Activated CD4-positive, alpha-beta T cell treated with anti-CD3 and anti-CD28 coated beads, Interleukin-2, amount 50 U/mL, for 4 hours (primary cell): Measurements from ENCODE around the gene CRACR2A.
A peak's percentile ranks its signal among the peaks of the same experiment; 100 is the strongest.

Experiments
- DNase-seq, 2 experiments: peaks; one replicate each; pipeline ENCODE4 v3.0.0-alpha.2; 2020

Gene CRACR2A

GRCh38 chr12:3680919-3681594, 71.9 kb downstream of the CRACR2A start:
- DNase-seq = no peak

GRCh38 chr12:3679831-3680230, 73.1 kb downstream of the CRACR2A start:
- DNase-seq = no peak

- no peak for DNase-seq
These were observed 75.3 kb downstream of the CRACR2A start for GRCh38 chr12:3677609-3678008.

- DNase-seq = no peak
These were observed 78.8 kb downstream of the CRACR2A start for GRCh38 chr12:3673981-3674708.

- no peak for DNase-seq
These were observed 80.8 kb downstream of the CRACR2A start for GRCh38 chr12:3672113-3672509.

- DNase-seq = no peak
These were observed 81.4 kb downstream of the CRACR2A start for GRCh38 chr12:3671330-3672112.

GRCh38 chr12:3670083-3670620, 82.8 kb downstream of the CRACR2A start:
- DNase-seq = no peak

- no peak for DNase-seq
These were observed 83.3 kb downstream of the CRACR2A start for GRCh38 chr12:3669594-3669993.

- no peak for DNase-seq
These were observed 84.3 kb downstream of the CRACR2A start for GRCh38 chr12:3668479-3669165.

GRCh38 chr12:3667485-3667884, 85.4 kb downstream of the CRACR2A start:
- no peak for DNase-seq

- DNase-seq = no peak
These were observed 86.5 kb downstream of the CRACR2A start for GRCh38 chr12:3666441-3666840.

GRCh38 chr12:3662521-3662921, 90.4 kb downstream of the CRACR2A start:
- DNase-seq = no peak

- DNase-seq = no peak
These were observed 91.9 kb downstream of the CRACR2A start for GRCh38 chr12:3661028-3661427.

GRCh38 chr12:3658327-3659163, 94.4 kb downstream of the CRACR2A start:
- DNase-seq = peak in 1 of 2 experiments; percentile 14

- DNase-seq = no peak
These were observed 95.8 kb downstream of the CRACR2A start for GRCh38 chr12:3656946-3657622.

- peak in 1 of 2 experiments; percentile 3 for DNase-seq
These were observed 97.5 kb downstream of the CRACR2A start for GRCh38 chr12:3655328-3655900.

- DNase-seq = no peak
These were observed 101.1 kb downstream of the CRACR2A start for GRCh38 chr12:3651585-3652424.

GRCh38 chr12:3647504-3647903, 105.4 kb downstream of the CRACR2A start:
- DNase-seq = no peak

GRCh38 chr12:3646561-3647241, 106.2 kb downstream of the CRACR2A start:
- no peak for DNase-seq
